Kidney capillary endothelial cell (primary cell): ENCODE data around the gene VPS26A.
A peak's percentile ranks its signal among the peaks of the same experiment; 100 is the strongest.
"Not testable (repeated sequence)": the region's sequence is repeated elsewhere in the genome, so short reads cannot be mapped to it uniquely, and the experiment has no call there.

Source experiments
- DNase-seq: peaks from one replicate; pipeline ENCODE4 v3.0.0-alpha.2; 2018; ENCODE audit warnings: low spot score

Gene VPS26A

DNA sequence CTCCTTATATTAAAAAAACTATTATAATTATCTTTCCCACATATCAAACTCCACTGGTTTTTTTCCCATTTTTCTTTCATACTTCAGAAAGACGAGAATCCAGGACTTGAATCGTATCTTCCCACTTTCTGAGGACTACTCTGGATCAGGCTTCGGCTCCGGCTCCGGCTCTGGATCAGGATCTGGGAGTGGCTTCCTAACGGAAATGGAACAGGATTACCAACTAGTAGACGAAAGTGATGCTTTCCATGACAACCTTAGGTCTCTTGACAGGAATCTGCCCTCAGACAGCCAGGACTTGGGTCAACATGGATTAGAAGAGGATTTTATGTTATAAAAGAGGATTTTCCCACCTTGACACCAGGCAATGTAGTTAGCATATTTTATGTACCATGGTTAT, 20.2 kb upstream of the VPS26A start:
- DNase-seq, result no peak

- DNase-seq, result no peak
Observed at GRCh38 chr10:69104994-69105790, 18.8 kb upstream of the VPS26A start.

- no peak for DNase-seq
Observed at GRCh38 chr10:69107176-69107490, 16.8 kb upstream of the VPS26A start.

GRCh38 chr10:69107699-69108098, 16.3 kb upstream of the VPS26A start:
- DNase-seq, result no peak

- no peak for DNase-seq
Observed at GRCh38 chr10:69119896-69120295, 4.1 kb upstream of the VPS26A start.

DNA sequence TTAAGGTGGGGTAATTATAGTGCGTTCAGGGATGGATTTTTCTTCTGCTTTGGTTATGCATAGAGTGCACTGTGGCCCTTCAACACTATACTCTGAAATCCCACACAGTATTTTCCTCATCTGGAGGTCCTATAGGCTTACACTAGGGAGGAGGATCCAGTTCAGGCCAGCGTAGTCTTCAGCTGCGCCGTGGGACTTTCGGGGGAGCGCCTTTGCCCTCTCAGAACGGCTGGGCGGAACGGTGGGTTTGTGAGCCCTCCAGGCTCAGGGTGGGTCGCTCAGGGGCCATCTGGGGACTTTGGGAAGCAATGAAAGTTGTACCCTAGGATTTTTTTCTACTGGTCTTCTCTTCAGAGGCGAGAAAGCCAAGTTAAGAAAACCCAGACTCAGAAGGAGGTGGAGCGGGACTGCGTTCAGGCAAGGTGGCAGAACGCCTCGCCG, 652 bp upstream of the VPS26A start:
- DNase-seq, result peak; percentile 60

DNA sequence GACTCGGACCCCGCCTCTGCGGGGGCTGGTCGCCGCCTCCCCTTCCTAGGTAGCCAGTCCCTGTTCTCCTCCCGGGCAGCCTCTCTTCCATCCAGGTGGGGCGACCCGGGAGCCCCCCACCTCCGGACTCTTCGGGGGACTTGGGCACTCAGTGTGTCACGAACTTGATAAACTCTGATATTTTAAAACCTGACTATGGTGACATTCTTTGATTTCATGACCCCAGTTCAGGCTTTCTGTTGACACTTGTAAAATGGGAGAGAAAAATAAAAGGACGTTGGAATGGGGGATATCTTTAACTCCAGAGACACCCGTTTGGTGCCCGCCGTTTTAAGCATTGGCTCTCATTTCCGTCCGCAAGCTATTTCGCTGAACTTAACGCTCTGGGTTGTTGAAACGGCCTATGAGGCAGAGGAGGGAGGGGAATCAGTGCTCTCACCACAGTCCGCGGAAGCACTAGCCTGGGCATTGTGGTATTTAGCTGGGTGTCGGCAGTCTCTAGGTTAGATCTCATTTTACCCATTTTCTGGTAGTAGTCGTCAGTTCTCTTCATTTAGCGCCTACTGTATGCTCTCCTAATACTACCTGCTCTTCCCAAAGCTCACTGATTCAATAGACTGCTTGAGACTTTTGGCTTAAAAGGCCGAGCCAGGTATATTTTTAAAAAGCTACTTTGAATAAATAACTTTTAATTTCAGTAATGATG, 738 bp downstream of the VPS26A start:
- DNase-seq, result peak; percentile 57

GRCh38 chr10:69125554-69125953, 1.6 kb downstream of the VPS26A start:
- DNase-seq, result no peak

DNA sequence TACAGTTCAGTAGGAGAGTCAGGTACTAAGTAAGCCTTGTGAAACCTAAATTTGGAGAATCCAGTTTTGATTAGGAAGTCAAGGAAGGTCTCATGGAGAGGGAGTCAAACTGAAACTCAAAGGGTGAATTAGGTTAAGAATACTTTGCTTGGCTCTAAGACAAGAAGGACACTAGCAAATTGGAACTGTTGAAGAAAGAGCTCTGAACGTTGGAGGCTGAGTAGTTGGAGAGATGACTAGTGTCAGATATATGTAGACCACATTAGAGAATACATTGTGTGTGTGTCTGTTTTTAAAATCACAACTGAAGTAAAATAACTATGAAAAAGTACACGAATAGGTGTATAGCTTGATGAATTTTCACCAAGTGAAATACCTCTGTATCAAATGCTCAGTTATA, 6.3 kb downstream of the VPS26A start:
- no peak for DNase-seq

DNA sequence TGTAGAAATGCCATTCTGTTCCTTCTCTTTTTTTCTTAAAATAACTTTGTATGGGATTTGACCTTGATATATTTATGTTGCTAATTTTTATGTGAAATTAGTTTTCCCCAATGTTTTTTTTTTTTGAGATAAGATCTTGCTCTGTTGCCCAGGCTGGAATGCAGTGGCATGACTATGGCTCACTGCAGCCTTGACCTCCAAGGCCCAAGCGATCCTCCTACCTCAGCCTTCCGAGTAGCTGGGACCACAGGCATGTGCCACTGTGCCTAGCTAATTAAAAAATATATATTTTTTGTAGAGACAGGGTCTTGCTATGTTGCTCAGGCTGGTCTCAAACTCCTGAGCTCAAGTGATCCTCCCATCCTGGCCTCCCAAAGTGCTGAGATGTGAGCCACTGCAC, 16.0 kb downstream of the VPS26A start:
- no peak for DNase-seq

DNA sequence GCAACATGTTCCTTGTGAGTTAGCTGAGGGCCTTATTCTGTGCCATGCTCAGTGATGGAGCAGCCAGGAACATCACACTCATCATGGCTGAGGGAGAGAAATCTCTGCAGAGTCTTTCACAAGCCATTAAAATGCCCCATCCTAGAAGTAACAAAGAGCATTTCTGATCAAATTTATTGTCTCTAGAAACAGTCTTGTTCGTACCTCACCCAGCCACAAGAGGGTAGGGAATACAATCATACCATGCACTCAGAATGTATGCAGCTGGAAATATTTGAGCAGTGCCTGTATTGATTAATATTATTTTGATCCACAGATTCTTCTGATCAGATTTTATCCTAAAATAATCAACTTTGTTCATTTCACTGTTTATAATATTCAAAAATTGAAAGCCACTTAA, 17.3 kb downstream of the VPS26A start:
- DNase-seq, result no peak

- not testable (repeated sequence) for DNase-seq
Observed at GRCh38 chr10:69142074-69142473, 18.1 kb downstream of the VPS26A start.

DNA sequence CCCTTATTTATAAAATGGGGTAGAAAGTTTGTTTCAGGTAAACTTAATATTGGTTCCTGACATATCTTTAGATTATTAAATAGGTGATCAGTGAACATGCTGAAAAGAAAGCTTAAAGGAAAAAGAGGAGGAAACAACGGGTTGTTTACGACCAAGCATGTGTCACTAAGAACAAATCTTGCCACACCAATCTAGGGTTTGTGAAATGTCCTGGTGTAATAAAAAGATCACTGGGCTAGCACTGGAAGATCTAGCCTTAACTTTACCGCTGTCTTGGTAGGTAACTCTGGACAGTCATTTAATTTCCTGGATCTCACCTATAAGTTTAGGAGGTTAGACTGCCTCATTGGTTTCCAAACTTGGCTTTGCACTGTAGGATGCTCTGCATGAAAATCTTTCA, 19.0 kb downstream of the VPS26A start:
- no peak for DNase-seq

GRCh38 chr10:69145329-69145728, 21.4 kb downstream of the VPS26A start:
- DNase-seq, result no peak

- no peak for DNase-seq
Observed at GRCh38 chr10:69145864-69146263, 21.9 kb downstream of the VPS26A start.

GRCh38 chr10:69146759-69147158, 22.8 kb downstream of the VPS26A start:
- no peak for DNase-seq

DNA sequence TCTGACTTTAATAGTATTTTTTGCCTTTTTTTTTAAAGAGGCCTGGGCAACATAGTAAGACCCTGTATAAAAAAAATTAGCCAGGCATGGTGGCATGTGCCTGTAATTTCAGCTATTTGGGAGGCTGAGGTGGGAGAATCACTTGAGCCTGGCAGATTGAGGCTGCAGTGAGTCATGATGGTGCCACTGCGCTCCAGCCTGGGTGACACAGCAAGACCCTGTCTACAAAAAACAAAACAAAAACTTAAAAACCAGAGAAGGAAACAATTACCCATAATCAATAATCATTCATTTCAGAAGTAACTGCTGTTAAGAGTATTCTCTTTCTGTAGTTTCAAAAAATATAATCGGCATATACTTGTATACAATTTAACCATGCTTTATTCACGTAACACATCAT, 28.0 kb downstream of the VPS26A start:
- no peak for DNase-seq

- no peak for DNase-seq
Observed at GRCh38 chr10:69153227-69153626, 29.2 kb downstream of the VPS26A start.

- DNase-seq, result no peak
Observed at GRCh38 chr10:69160809-69161241, 36.8 kb downstream of the VPS26A start.

DNA sequence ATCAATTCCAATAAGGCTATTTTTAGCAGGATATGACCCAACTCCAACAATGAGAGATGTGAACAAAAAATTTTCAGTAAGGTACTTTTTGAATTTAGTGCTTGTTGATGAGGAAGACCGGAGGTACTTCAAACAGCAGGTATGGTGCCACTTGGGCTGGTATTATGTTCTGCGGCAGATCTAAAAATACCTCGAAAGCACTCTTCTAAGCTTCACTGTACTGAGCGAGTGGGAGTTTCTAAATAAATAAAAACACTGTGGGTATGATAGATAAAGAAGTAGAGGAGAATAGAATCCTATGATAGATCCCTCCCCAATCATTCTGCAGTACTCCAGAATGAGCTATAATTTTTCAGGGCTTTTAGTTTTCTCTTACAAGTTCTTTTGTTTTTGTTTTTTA, 44.5 kb downstream of the VPS26A start:
- DNase-seq, result no peak

DNA sequence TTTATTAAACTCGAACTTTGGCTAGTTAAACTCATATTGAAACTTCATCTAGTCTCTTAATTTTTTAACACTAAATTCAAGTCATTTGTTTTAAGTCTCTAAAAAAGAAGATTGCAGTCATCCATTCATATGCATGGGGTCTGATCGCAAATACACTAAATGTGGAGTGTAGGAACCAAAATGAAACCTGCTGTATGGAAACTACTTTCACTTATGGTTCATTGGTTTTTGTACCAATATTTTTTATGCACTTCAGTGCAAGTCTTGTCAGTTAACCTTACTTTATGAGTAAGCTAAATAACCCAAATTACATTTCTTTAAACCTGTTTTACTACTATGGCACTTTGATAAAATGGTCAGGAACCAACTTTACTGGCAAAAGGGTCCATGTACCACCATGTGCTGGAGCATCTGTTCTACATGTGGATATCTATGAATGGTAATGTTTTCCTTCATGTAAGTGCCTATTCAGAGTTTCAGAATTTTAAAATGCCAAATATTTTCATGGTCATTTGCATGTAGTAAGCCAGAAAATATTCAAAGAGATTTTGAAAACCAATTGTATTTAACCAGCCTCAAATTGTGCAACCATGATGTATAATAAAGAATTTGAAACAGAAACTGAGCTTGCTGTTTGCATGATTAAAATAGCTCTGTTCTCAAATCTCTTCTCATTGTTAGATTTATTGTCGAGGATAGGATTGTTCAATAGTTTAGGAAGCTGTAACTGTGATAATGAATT, 48.4 kb downstream of the VPS26A start:
- DNase-seq, result no peak

GRCh38 chr10:69175326-69175725, 51.3 kb downstream of the VPS26A start:
- not testable (repeated sequence) for DNase-seq

DNA sequence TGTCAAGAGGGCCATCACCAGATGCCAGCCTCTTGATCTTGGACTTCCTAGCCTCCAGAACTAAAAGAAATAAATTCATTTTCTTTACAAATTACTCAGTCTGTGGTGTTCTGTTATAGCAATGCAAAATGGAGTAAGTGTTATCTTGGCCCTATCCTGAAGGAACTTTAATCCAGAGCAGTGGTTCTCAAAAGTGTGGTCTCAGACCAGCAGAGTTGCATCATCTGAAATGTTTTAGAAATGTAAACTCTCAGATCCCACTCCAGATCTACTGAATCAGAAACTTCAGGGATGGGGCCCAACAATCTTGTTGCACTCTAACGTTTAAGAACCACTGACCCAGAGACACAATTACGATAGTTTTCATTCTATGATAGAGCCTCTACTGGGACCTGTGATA, 52.8 kb downstream of the VPS26A start:
- DNase-seq, result no peak
